Measurements from ENCODE around the gene EEPD1. TPM values are rescaled to one million over a fixed set of nuclear protein-coding genes. Genes with fewer than 3 reads are reported as not detected.

EEPD1 gene
- total and polyA plus RNA-seq, 10 donors: 7.7 to 23.4 (median 14.6) TPM

- no peak for TF ChIP-seq POLR2AphosphoS5 (IDR thresholded peaks at IDR 0.05)
- Histone ChIP-seq H3K4me1 (peaks cover 0 to 41% (median 4%) of the 10 kb centered on the region in 6 donors), H3K27ac (no peak overlapping the region), H3K9me3 (no peaks in the 10 kb centered on the region), H3K4me3 (no peak overlapping the region), H3K36me3 (no peaks in the 10 kb centered on the region), H3K27me3 (replicated peaks in 1 of 7) (no peaks in the 10 kb centered on the region)
- WGBS, 5 donors: 86 to 91% (median 90%) methylated on average over 4 of the region's 4 CpGs
- DNase-seq: no peak
- intact Hi-C loops (cut with DNase I; ENCODE audit: low total_unique reads): no loop called here
Observed at GRCh38 chr7:36181668-36182067, 28.6 kb downstream of the EEPD1 start.

- Histone ChIP-seq H3K27ac (no peak overlapping the region), H3K4me1 (peaks cover 0 to 38% (median 3%) of the 10 kb centered on the region in 6 donors), H3K9me3 (no peaks in the 10 kb centered on the region), H3K36me3 (no peaks in the 10 kb centered on the region), H3K4me3 (no peak overlapping the region), H3K27me3 (replicated peaks in 1 of 7) (no peaks in the 10 kb centered on the region)
- intact Hi-C loops (cut with DNase I; ENCODE audit: low total_unique reads): no loop called here
- no peak for TF ChIP-seq CTCF (IDR thresholded peaks at IDR 0.05 in 8 of 11, conservative IDR thresholded peaks at IDR 0.05 in 3 of 11)
- TF ChIP-seq POLR2A (IDR thresholded peaks at IDR 0.05): no peak
- no peak for TF ChIP-seq POLR2AphosphoS5 (IDR thresholded peaks at IDR 0.05)
- DNase-seq: no peak
- WGBS, 5 donors: 40 to 68% (median 62%) methylated on average over 10 to 13 of the region's 13 CpGs
Observed at GRCh38 chr7:36182854-36183604, 30.0 kb downstream of the EEPD1 start.

- intact Hi-C loops (cut with DNase I; ENCODE audit: low total_unique reads): no loop called here
Observed at GRCh38 chr7:36185092-36185491, 32.0 kb downstream of the EEPD1 start.

GRCh38 chr7:36185756-36186155, 32.7 kb downstream of the EEPD1 start:
- H3K4me1 ChIP-seq: peaks cover 0 to 22% (median 2%) of the 10 kb centered on the region in 6 donors
- 90 to 97% (median 94%) methylated on average over 7 of the region's 7 CpGs for WGBS, 5 donors
- H3K9me3 ChIP-seq: no peaks in the 10 kb centered on the region
- H3K36me3 ChIP-seq: no peaks in the 10 kb centered on the region
- no peak for DNase-seq
- H3K4me3 ChIP-seq: no peak overlapping the region
- H3K27ac ChIP-seq: no peak overlapping the region
- intact Hi-C loops (cut with DNase I; ENCODE audit: low total_unique reads): no loop called here
- no peak for TF ChIP-seq CTCF (IDR thresholded peaks at IDR 0.05 in 8 of 11, conservative IDR thresholded peaks at IDR 0.05 in 3 of 11)
- no peak for TF ChIP-seq POLR2A (IDR thresholded peaks at IDR 0.05)
- no peak for TF ChIP-seq POLR2AphosphoS5 (IDR thresholded peaks at IDR 0.05)
- no peaks in the 10 kb centered on the region for H3K27me3 ChIP-seq (replicated peaks in 1 of 7)

More at GRCh38 chr7:36185092-36185491, 32.0 kb downstream of the EEPD1 start:
- Histone ChIP-seq H3K27ac (no peak overlapping the region), H3K36me3 (no peaks in the 10 kb centered on the region), H3K4me3 (no peak overlapping the region), H3K4me1 (peaks cover 0 to 23% (median under 1%) of the 10 kb centered on the region in 6 donors), H3K27me3 (replicated peaks in 1 of 7) (no peaks in the 10 kb centered on the region), H3K9me3 (no peaks in the 10 kb centered on the region)
- DNase-seq: no peak
- TF ChIP-seq CTCF (IDR thresholded peaks at IDR 0.05 in 8 of 11, conservative IDR thresholded peaks at IDR 0.05 in 3 of 11) (no peak), POLR2A (IDR thresholded peaks at IDR 0.05) (no peak), POLR2AphosphoS5 (IDR thresholded peaks at IDR 0.05) (no peak)
- 73 to 83% (median 75%) methylated on average over 2 of the region's 2 CpGs for WGBS, 5 donors

All from spleen (tissue), 11 donors.